GM19438 (cell line): Measurements from ENCODE around the gene PIEZO1.

Experiments
- ATAC-seq: cut with Tn5 transposase; IDR thresholded peaks from one replicate; pipeline ENCODE4 v1.9.1; 2021; ENCODE audit warnings: low read depth; ENCODE audit not compliant: unreplicated experiment

The PIEZO1 gene

DNA sequence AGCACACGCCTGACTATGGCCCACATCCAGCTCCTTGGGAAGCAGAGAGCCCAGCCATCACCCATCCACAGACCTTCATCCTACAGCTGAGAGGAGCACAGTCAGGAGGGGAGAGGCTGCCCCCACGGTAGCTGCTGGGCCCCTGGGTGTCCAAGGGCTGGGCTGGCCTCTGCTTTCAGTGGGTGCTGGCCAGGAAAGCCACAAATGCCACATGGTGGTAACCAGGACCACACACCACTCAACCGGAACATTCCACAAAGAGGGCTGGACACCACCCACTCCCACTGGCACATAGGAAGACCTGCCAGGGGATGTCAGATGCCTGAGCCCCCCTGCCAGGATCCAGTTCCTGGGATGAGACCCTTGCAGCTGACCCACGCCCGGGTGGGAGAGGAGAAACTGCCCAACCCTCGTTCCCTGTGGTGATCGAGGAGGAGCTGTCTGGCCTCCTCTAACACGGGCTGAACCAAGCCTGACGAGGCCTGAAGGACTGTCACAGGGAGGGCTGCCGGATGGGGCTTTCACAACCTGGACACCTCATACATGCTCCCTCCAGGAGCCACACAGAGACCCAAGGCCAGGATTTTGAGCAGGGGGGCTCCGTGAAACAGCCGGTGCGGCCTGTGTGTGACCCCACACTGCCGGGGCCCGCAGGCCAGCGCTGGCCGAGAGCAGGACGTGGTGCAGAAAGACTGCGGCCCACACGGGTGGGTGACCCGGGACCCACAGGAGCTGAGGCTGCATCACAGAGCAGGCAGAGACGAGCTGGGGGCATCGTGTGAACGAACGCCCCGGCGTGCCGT is 30.7 kb downstream of the PIEZO1 start:
- no peak for ATAC-seq

GRCh38 chr16:88753602-88754001 is 31.4 kb downstream of the PIEZO1 start:
- no peak for ATAC-seq

- no peak for ATAC-seq
These were observed 31.8 kb downstream of the PIEZO1 start for GRCh38 chr16:88753191-88753590.

GRCh38 chr16:88752386-88753002 is 32.5 kb downstream of the PIEZO1 start:
- no peak for ATAC-seq

DNA sequence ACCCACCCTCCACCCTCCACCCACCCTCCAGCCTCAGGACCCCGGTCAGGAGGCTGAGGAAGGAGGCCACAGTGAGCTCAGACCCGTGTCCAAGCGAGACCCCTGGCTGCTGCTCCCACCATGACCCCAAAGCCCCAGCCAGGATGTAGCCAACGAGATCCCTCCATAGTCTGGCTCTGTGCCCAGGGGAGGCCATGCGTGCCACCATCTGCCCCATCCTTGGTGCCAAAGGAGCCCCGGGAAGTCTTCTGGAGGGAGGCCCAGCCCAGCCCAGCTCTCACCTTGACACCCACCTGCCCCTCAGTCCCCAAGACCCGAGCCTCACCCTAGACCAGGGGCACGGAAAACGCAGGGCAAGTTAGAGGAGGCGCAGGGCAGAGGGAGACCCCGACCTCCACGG is 34.2 kb downstream of the PIEZO1 start:
- ATAC-seq: no peak

DNA sequence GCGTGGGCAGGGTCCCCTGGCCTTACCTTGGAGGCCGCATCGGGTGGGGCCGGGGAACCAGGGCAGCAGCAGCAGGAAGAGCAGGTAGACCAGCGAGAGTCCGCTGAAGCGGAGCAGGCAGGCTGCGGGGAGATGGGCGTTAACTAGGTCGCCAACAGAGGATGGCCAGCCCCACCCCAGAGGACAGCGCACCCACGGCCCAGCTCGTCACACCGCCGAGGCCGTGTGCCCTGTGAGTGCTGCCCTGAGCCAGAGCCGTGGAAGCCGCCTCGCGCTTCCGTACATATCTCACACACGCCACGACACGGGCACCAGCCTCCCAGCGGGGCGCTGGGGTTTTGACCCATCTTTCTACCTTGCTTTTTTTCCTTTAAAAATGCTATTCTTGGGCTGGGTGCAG is 35.7 kb downstream of the PIEZO1 start:
- no peak for ATAC-seq

- no peak for ATAC-seq
These were observed 36.7 kb downstream of the PIEZO1 start for GRCh38 chr16:88748364-88748763.

DNA sequence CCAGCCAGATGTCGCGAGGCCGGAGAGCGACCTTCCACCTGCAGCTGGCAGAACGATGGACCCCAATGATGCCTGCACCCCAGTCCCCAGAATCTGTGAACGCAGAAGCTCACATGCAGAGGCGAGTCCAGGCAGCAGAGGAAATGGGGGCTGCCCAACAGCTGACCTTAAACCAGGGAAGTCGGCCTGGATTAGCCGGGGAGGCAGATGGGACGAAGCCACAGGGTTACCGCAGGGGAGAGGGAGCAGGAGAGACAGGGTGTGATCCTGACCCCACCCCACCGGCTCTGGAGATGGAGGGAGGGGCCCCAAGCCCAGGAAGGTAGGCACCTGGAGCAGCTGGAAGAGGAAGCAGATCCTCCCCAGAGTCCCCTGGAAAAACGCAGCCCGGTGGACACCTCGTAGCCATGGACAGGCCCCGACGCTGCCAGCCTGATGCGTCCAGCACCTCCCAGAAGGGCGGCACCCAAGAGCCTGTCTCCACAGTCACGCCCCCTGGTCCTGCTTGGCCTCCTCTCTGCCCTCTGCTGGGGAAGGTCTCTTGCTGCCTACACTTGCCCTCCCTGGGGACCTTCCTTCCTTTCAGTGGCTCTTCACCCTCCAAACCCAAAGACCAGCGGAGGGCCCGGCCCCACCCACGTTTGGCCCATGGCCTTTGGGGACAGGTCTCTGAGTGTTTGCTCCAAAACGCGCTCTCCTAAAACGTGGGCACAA is 37.3 kb downstream of the PIEZO1 start:
- ATAC-seq: no peak

- ATAC-seq: no peak
These were observed 38.5 kb downstream of the PIEZO1 start for GRCh38 chr16:88746506-88746905.

- peak; percentile 14 for ATAC-seq
These were observed 40.2 kb downstream of the PIEZO1 start for GRCh38 chr16:88744577-88745521.

GRCh38 chr16:88743693-88744576 is 41.1 kb downstream of the PIEZO1 start:
- ATAC-seq: no peak

- no peak for ATAC-seq
These were observed 42.0 kb downstream of the PIEZO1 start for GRCh38 chr16:88742896-88743605.

GRCh38 chr16:88741368-88741767 is 43.7 kb downstream of the PIEZO1 start:
- no peak for ATAC-seq

GRCh38 chr16:88740727-88741055 is 44.3 kb downstream of the PIEZO1 start:
- no peak for ATAC-seq

DNA sequence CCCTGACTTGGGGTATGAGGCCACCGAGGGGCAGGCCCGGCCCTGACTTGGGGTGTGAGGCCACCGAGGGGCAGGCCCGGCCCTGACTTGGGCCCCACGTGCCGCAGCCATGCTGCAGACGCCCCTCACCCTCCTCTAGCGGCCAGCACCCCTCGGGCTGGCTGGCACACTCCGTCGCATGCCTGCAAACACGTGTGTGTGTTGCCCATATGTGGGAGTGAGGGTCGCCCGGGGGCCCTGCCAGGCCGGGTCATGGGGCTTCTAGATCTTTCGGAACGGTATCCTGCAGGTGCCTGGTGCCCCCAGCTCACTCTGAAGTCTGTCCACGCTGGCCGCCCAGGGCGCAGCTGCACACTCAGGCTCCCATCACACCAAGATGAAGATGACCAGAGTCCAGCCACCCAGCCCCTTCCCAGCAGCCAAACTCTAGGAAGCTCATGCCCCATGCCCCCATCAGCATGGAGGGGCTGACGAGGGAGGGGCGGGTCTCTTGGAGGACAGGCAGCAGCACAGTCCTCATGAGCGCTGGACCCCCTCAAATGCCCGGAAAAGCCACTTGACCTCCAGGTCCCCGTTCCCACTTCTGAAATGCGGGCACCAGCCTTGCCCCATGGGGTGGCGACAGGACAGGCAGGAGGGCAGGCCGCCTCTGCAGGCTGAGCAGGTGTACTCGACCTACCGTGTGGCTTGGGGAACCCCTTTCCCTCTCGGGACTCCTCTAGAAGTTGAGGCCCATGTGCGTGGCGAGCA is 44.9 kb downstream of the PIEZO1 start:
- ATAC-seq: no peak

- no peak for ATAC-seq
These were observed 45.7 kb downstream of the PIEZO1 start for GRCh38 chr16:88739139-88739976.
